ENCODE data around the gene SLIT3.

GRCh38 chr5:168694289-168694688, 606.6 kb downstream of the SLIT3 start:
- TF ChIP-seq CTCF (IDR thresholded peaks at IDR 0.05 in 2 of 3, conservative IDR thresholded peaks at IDR 0.05 in 1 of 3; ENCODE audit: borderline replicate concordance in 1 of 3, insufficient read depth in 1 of 3, low read depth in 2 of 3, low read length in 2 of 3) (no peak), EZH2 (IDR thresholded peaks at IDR 0.05) (no peak), MAX (IDR thresholded peaks at IDR 0.05) (no peak), REST (IDR thresholded peaks at IDR 0.05; ENCODE audit: low read depth) (no peak), POLR2A (IDR thresholded peaks at IDR 0.05; ENCODE audit: borderline replicate concordance, extremely low read depth, insufficient read depth, insufficient read length) (no peak), ELF1 (IDR thresholded peaks at IDR 0.05; ENCODE audit: borderline replicate concordance, low read depth) (no peak), ZNF274 (IDR thresholded peaks at IDR 0.05; ENCODE audit: low read depth, low read length) (no peak), POLR2AphosphoS5 (IDR thresholded peaks at IDR 0.05; ENCODE audit: low read depth, low read length) (no peak)

Measured in HCT116 (cell line).